GM21423 (cell line): ENCODE measurements around the gene ZRANB1.

Experiments
- ATAC-seq: cut with Tn5 transposase; IDR thresholded peaks from one replicate; pipeline ENCODE4 v1.9.1; 2021; ENCODE audit warnings: mild to moderate bottlenecking, moderate library complexity; ENCODE audit not compliant: unreplicated experiment

The ZRANB1 gene

DNA sequence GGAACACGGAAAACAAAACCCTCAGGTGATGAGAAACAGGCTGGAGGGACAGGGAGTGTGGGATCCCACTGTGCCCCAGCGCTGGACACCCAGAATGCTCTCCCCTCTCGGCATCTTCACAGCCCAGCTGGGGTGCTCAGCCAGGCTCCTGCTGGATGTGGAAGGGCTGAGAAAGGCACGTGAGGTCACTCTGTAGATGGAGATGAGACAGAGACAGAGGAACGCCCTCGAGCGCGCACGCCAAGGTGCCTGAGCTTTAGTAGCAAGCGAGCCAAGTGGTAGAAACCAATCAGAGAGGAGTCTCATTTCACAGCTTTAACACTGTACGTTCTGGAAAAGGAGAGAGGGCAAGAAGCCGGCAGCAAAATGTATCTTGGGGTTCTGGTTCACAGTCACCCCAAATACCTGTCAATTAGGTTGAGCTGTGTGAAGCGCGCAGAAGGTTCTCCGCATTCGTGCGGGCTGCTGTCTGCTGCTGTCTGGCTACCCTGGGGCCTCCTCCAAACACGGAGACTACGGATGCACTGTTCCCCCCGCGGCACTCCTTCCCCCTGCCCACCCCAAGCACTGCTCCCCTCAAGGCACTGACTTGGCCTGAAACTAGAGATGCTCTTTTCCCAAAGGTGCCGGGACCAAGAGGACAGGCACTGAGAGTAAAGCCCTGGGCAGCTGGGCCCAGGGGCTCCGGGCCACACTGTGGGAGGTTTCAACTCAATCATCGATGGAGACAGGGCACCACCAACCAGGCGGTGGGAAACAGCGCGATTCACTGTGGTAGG is 91.4 kb downstream of the ZRANB1 start:
- ATAC-seq = no peak

DNA sequence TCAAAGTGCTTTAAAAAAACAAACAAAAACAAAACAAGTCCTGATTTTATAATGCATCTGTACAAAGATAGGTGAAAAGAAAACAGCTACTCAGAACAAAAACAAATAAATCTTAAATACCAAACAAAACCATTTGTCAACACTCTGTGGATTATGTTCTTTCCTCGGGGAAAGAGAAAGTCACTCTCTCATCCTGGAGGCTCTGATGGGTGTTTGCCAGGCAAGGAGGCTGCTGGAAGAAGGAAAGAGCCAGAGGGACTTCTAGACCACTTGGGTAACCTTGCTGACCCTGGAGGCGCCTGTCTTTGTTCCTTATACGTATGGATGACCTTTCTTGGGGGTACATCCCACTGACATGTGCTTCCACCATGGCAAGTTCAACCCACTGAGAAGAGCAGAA is 92.8 kb downstream of the ZRANB1 start:
- no peak for ATAC-seq

DNA sequence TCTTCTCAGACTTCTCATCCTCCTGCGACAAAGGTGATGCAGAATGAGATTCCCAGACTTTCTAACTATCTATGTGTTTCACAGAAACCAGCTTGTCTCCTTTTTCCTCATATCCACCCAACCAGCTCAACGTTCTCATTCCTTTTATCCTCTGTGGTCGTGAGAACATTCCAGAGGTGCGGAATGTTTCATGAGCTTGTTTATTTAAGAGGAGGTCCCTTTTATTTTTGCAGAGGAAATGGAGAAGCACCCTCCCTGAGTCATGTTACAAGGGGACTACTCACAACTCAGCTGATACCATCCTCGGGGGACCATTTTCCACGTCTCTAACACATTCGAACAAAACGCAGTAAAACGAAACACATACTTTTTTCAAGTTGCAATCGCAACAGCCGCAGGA is 93.2 kb downstream of the ZRANB1 start:
- ATAC-seq = no peak

GRCh38 chr10:125035588-125036295 is 93.8 kb downstream of the ZRANB1 start:
- ATAC-seq = no peak

- no peak for ATAC-seq
Observed at GRCh38 chr10:125037145-125037877, 95.4 kb downstream of the ZRANB1 start.
